Activated CD4-positive, alpha-beta T cell treated with anti-CD3 and anti-CD28 coated beads, Interleukin-2, amount 10 ng/mL, durations not matched to agents 24 days and 14 days (primary cell): ENCODE measurements around the gene GABRA1. TPM values are rescaled to one million over a fixed set of nuclear protein-coding genes. Genes with fewer than 3 reads are reported as not detected.

Experiments
- DNase-seq: peaks from one replicate; pipeline ENCODE4 v3.0.0; 2022
- H3K27ac Mint-ChIP-seq: one replicate; pipeline ENCODE4 v1.8.0; 2022; ENCODE audit warnings: mild to moderate bottlenecking, mixed read lengths
- H3K27me3 Mint-ChIP-seq: one replicate; pipeline ENCODE4 v1.8.0; 2022; ENCODE audit warnings: mixed read lengths
- H3K36me3 Mint-ChIP-seq: one replicate; pipeline ENCODE4 v1.8.0; 2022; ENCODE audit warnings: low read depth, mild to moderate bottlenecking, mixed read lengths
- H3K4me1 Mint-ChIP-seq: one replicate; pipeline ENCODE4 v1.8.0; 2021; ENCODE audit warnings: mixed read lengths
- H3K4me3 Mint-ChIP-seq: one replicate; pipeline ENCODE4 v1.8.0; 2022; ENCODE audit warnings: mild to moderate bottlenecking, moderate library complexity, mixed read lengths
- H3K9me3 Mint-ChIP-seq: one replicate; pipeline ENCODE4 v1.8.0; 2021; ENCODE audit warnings: mixed read lengths
- intact Hi-C: fragments of 100-400 bp; cut with micrococcal nuclease; formaldehyde crosslinking; loops from one replicate; pipeline ENCODE4 v1.15.1; 2023
- total RNA-seq: library from RNA; stranded (reverse); gene quantifications from 2 replicates; pipeline ENCODE4 v1.2.3, GENCODE V29; 2022

The GABRA1 gene
- total RNA-seq: not detected in 2 replicates

- no peak for DNase-seq
- Mint-ChIP-seq H3K4me3 (no peak within 1 kb of the TSS), H3K27me3 (peaks cover 10% of the 10 kb centered on the region), H3K36me3 (no peaks in the 10 kb centered on the region), H3K4me1 (no peaks in the 10 kb centered on the region), H3K27ac (no peak within 1 kb of the TSS), H3K9me3 (no peaks in the 10 kb centered on the region)
- intact Hi-C loops: no loop called here
Measured at GRCh38 chr5:161847941-161848391, at the start of gene GABRA1. TSS of gene GABRA1 (plus strand) at chr5:161848120. CDS start at chr5:161850811, 2,691 bp downstream.

DNA sequence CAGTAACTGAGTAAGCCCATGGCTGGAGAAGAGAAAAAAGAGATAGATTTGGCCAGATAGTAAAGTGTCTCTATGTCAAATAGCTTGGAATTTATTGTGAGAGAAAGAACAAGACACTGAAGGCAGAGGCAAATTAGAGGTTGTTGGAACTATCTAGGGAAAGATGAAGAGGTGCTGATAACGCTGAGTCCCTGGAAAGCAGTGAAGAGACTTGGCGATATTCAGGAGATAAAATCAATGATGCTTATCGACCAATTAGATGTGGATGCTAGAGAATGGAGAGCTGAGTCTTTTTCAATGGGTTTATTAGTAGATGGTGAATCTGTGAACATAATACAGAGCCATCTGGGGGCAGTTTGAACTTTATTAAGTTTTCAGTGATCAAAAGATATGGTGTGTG lies 48.6 kb upstream of the GABRA1 start:
- H3K27me3 Mint-ChIP-seq: no peaks in the 10 kb centered on the region
- no peaks in the 10 kb centered on the region for H3K36me3 Mint-ChIP-seq
- intact Hi-C loops: no loop called here
- no peaks in the 10 kb centered on the region for H3K9me3 Mint-ChIP-seq
- H3K4me3 Mint-ChIP-seq: no peak overlapping the region
- no peak for DNase-seq
- no peaks in the 10 kb centered on the region for H3K4me1 Mint-ChIP-seq
- H3K27ac Mint-ChIP-seq: no peak overlapping the region

- Mint-ChIP-seq H3K4me3 (no peak overlapping the region), H3K27ac (no peak overlapping the region), H3K9me3 (no peaks in the 10 kb centered on the region), H3K36me3 (no peaks in the 10 kb centered on the region), H3K27me3 (no peaks in the 10 kb centered on the region), H3K4me1 (no peaks in the 10 kb centered on the region)
- no peak for DNase-seq
- intact Hi-C loops: no loop called here
Measured at GRCh38 chr5:161804263-161804662, 43.7 kb upstream of the GABRA1 start.

DNA sequence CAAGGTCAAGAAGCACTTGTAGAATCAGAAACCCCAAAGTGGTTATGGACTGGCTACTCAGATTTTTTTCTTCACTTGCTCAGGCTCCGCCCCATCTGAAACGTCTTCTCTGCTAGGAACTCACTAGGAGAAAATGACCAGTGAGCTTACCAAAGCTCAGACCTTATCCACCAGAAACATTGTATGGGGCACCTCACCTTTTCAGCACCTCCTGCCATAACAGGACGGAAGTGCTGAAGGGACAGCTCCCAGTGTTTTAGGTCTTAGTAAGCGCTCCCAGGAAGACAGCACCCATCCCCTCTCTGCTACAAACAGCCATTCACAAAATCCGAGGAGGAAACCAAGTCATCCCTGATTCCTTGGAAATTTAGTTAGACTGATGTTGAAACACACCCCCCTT lies 1.2 kb upstream of the GABRA1 start:
- Mint-ChIP-seq H3K9me3 (no peaks in the 10 kb centered on the region), H3K27ac (no peak overlapping the region), H3K36me3 (no peaks in the 10 kb centered on the region), H3K27me3 (peaks cover 10% of the 10 kb centered on the region), H3K4me1 (no peaks in the 10 kb centered on the region), H3K4me3 (no peak overlapping the region)
- intact Hi-C loops: no loop called here
- DNase-seq: peak; percentile 56

GRCh38 chr5:161847447-161847846 lies 473 bp upstream of the GABRA1 start:
- Mint-ChIP-seq H3K27ac (no peak overlapping the region), H3K27me3 (peaks cover 10% of the 10 kb centered on the region), H3K36me3 (no peaks in the 10 kb centered on the region), H3K4me1 (no peaks in the 10 kb centered on the region), H3K4me3 (no peak overlapping the region), H3K9me3 (no peaks in the 10 kb centered on the region)
- no peak for DNase-seq
- intact Hi-C loops: no loop called here

GRCh38 chr5:161850491-161850890 lies 2.6 kb downstream of the GABRA1 start:
- Mint-ChIP-seq H3K27me3 (peaks cover 10% of the 10 kb centered on the region), H3K4me1 (no peaks in the 10 kb centered on the region), H3K27ac (no peak overlapping the region), H3K36me3 (no peaks in the 10 kb centered on the region), H3K4me3 (no peak overlapping the region), H3K9me3 (no peaks in the 10 kb centered on the region)
- DNase-seq: no peak
- intact Hi-C loops: no loop called here

- Mint-ChIP-seq H3K9me3 (no peaks in the 10 kb centered on the region), H3K4me3 (no peak overlapping the region), H3K27ac (no peak overlapping the region), H3K4me1 (no peaks in the 10 kb centered on the region), H3K36me3 (no peaks in the 10 kb centered on the region), H3K27me3 (peaks cover 10% of the 10 kb centered on the region)
- no peak for DNase-seq
- intact Hi-C loops: no loop called here
Measured at GRCh38 chr5:161851691-161852299, 3.9 kb downstream of the GABRA1 start.

DNA sequence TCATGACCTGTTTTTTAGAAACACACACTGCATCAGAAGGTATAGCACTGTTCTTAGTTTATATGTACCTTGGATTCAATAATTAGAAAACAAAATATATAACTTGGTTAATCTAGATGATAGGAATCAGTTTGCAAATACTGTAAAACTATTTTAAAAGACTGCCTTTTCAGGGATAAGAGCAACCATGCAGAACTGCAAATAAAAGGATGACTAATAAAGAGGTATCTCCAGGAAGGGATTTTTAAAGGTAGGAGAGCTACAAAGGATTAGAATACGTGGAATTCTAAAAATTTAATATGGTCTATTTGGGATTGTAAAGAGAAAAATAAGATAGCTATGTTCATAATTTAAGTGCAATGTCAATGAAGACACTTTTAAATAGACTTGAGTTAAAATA lies 9.4 kb downstream of the GABRA1 start:
- Mint-ChIP-seq H3K9me3 (no peaks in the 10 kb centered on the region), H3K27ac (no peak overlapping the region), H3K27me3 (no peaks in the 10 kb centered on the region), H3K4me1 (no peaks in the 10 kb centered on the region), H3K4me3 (no peak overlapping the region), H3K36me3 (no peaks in the 10 kb centered on the region)
- DNase-seq: no peak
- intact Hi-C loops: no loop called here

GRCh38 chr5:161863259-161863658 lies 15.3 kb downstream of the GABRA1 start:
- intact Hi-C loops: no loop called here
- Mint-ChIP-seq H3K27me3 (no peaks in the 10 kb centered on the region), H3K36me3 (no peaks in the 10 kb centered on the region), H3K9me3 (no peaks in the 10 kb centered on the region), H3K27ac (no peak overlapping the region), H3K4me3 (no peak overlapping the region), H3K4me1 (no peaks in the 10 kb centered on the region)
- DNase-seq: no peak

GRCh38 chr5:161863811-161864210 lies 15.9 kb downstream of the GABRA1 start:
- no peak for DNase-seq
- H3K27ac Mint-ChIP-seq: no peak overlapping the region
- no peaks in the 10 kb centered on the region for H3K36me3 Mint-ChIP-seq
- intact Hi-C loops: no loop called here
- H3K27me3 Mint-ChIP-seq: no peaks in the 10 kb centered on the region
- no peaks in the 10 kb centered on the region for H3K4me1 Mint-ChIP-seq
- no peak overlapping the region for H3K4me3 Mint-ChIP-seq
- no peaks in the 10 kb centered on the region for H3K9me3 Mint-ChIP-seq

DNA sequence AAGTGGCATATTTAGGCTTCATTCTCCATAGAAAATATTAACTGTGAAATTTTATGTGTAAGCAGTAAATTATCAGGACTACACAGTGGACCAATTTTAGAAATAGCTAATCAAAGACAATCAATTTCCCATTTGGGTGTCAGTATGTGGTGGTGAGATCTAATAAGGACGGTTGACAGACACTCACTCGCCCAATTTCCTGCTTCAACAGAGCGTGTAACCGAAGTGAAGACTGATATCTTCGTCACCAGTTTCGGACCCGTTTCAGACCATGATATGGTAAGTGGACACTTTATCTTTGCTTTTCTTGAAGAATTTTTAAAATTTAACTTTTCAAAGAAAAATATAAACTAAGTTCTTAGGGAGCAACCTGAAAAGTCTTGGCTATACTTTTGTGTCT lies 17.6 kb downstream of the GABRA1 start:
- H3K4me1 Mint-ChIP-seq: no peaks in the 10 kb centered on the region
- no peaks in the 10 kb centered on the region for H3K9me3 Mint-ChIP-seq
- H3K27ac Mint-ChIP-seq: no peak overlapping the region
- H3K4me3 Mint-ChIP-seq: no peak overlapping the region
- DNase-seq: no peak
- no peaks in the 10 kb centered on the region for H3K27me3 Mint-ChIP-seq
- no peaks in the 10 kb centered on the region for H3K36me3 Mint-ChIP-seq
- intact Hi-C loops: no loop called here

DNA sequence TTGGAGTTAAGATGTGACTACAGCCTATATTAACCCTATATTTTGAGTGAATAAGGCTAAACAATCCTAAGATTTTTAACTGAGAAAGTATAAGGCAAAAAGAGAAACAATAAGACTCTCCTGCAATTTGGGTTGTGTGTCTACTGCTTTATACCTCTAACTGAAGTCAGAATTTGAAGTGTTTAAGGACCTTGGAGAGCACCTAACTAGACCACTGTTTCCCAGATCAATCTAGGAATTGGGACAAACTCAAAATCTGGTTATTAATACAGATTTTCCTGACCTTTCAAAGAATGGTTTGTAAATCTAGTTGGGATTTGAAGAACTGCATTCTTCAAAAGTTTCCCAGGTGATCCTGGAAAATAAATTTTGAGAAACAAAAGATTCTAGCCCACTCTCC lies 42.1 kb downstream of the GABRA1 start:
- H3K36me3 Mint-ChIP-seq: no peaks in the 10 kb centered on the region
- no peaks in the 10 kb centered on the region for H3K27me3 Mint-ChIP-seq
- H3K4me1 Mint-ChIP-seq: no peaks in the 10 kb centered on the region
- intact Hi-C loops: no loop called here
- H3K27ac Mint-ChIP-seq: no peak overlapping the region
- no peak overlapping the region for H3K4me3 Mint-ChIP-seq
- no peaks in the 10 kb centered on the region for H3K9me3 Mint-ChIP-seq
- DNase-seq: no peak

DNA sequence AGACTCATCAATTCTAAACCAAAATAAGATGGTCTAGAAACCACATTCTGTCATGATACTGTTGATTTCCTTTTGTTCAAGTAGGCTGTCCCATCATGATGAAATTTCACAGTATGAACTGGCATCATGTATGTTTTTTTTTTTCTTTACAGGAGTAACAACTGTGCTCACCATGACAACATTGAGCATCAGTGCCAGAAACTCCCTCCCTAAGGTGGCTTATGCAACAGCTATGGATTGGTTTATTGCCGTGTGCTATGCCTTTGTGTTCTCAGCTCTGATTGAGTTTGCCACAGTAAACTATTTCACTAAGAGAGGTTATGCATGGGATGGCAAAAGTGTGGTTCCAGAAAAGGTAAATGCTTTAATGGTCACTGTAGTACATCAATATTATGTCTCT lies 47.6 kb downstream of the GABRA1 start:
- Mint-ChIP-seq H3K27me3 (no peaks in the 10 kb centered on the region), H3K4me3 (no peak overlapping the region), H3K9me3 (no peaks in the 10 kb centered on the region), H3K36me3 (no peaks in the 10 kb centered on the region), H3K4me1 (no peaks in the 10 kb centered on the region), H3K27ac (no peak overlapping the region)
- intact Hi-C loops: no loop called here
- DNase-seq: no peak

GRCh38 chr5:161897033-161897432 lies 49.1 kb downstream of the GABRA1 start:
- DNase-seq: no peak
- no peaks in the 10 kb centered on the region for H3K9me3 Mint-ChIP-seq
- no peaks in the 10 kb centered on the region for H3K27me3 Mint-ChIP-seq
- no peak overlapping the region for H3K27ac Mint-ChIP-seq
- intact Hi-C loops: no loop called here
- H3K4me3 Mint-ChIP-seq: no peak overlapping the region
- H3K4me1 Mint-ChIP-seq: no peaks in the 10 kb centered on the region
- H3K36me3 Mint-ChIP-seq: no peaks in the 10 kb centered on the region

DNA sequence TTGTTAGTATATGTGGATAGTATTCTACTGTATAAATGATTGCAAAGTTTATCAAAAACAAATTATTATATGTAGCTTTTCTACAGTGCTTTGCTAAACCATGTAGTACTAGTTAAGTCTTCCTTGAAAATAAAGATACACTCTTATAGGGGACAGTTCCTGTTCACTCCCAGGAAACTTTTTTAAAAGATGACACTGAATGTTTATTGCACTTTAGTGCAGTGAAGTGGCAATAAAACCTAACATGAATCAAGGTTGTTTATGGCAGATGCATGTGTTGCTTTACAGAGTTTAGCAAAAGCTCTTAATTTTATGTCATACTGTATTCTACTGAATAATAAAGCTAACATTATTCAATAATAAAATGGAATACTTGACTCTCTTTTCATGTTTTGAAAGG lies 51.7 kb downstream of the GABRA1 start:
- intact Hi-C loops: no loop called here
- Mint-ChIP-seq H3K4me3 (no peak overlapping the region), H3K4me1 (no peaks in the 10 kb centered on the region), H3K27me3 (no peaks in the 10 kb centered on the region), H3K9me3 (no peaks in the 10 kb centered on the region), H3K27ac (no peak overlapping the region), H3K36me3 (no peaks in the 10 kb centered on the region)
- DNase-seq: no peak
